ENCODE measurements around the gene EIF1AD. TPM values are rescaled to one million over a fixed set of nuclear protein-coding genes. Genes with fewer than 3 reads are reported as not detected.

Gene EIF1AD
- total and polyA plus RNA-seq, 2 of the 8 experiments (the other 6 are each of a cell fraction or from before 2014, with no cell fraction given) = 32.6 to 39.9 TPM

- TF ChIP-seq CBX5 (IDR thresholded peaks at IDR 0.05; ENCODE audit: low read depth, low read length) (no peak), FOSL1 (IDR thresholded peaks at IDR 0.05; ENCODE audit: insufficient read depth, low read depth, low read length) (no peak), BRCA1 (IDR thresholded peaks at IDR 0.05; ENCODE audit: low read depth, low read length) (no peak), TEAD4 (IDR thresholded peaks at IDR 0.05; ENCODE audit: low read depth, low read length) (no peak), TCF12 (IDR thresholded peaks at IDR 0.05; ENCODE audit: low read depth, low read length) (no peak), EZH2 (IDR thresholded peaks at IDR 0.05; ENCODE audit: low read depth, low read length, severe bottlenecking) (no peak)
These were observed 14.2 kb upstream of the EIF1AD start (continued) for GRCh38 chr11:66015936-66016792.

Data from H1 (cell line).